ENCODE data around the gene CAPZB.

The CAPZB gene

DNA sequence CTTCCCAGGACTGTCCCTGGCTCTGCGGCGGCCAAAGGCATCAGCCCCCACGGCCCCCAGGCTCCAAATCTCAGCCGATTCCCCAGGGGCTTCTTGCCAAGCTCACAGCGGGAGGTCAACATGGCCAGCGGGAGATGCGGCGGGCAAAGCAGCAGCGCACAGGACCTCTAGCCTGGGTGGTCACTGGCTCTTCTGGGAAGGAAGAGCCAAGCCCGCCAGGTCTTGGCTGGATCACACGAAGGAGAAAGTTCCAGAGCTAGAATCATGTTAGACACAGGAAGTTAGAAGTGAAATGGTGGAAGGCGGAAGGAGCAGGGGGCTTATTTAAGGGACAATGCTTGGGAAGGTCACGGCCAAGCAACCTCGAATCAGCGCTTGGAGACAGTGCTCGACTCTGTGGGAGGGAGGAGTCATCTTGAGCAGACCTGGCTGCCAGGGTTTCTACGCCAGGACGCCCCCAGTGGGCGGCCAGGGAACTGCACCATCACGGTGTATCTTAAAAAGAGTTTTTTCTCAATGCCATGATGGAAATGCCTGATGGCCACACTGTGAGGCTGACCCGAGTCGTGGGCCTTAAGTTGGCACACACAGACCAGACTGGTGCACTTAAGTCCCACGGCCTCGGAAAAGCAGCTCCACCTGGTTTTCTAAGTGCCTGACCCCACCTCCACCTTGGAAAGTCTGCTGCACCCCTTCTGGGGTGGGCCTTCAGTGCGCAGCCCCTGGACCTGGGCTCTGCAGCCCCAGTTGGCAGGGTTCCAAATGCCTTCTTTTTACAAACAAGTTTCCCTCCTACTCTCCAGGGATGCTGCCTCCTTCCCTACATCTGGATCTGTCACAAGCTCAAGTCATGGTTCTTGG, 143.9 kb downstream of the CAPZB start:
- H3K9me3 ChIP-seq (ENCODE audit: insufficient read depth, low read length, severe bottlenecking): no peaks in the 10 kb centered on the region
- no peaks in the 10 kb centered on the region for H3K27me3 ChIP-seq (ENCODE audit: insufficient read depth, low read length, poor library complexity)
- no peak overlapping the region for H3K9ac ChIP-seq (ENCODE audit: low read depth, low read length)
- H3K4me3 ChIP-seq (ENCODE audit: low read depth in 1 of 2, low read length in 2 of 2): no peak overlapping the region
- H3K79me2 ChIP-seq (ENCODE audit: insufficient read depth, low read length): no peaks in the 10 kb centered on the region
- peaks cover 60% of the 10 kb centered on the region for H3K36me3 ChIP-seq (ENCODE audit: insufficient read depth, low read length)
- TF ChIP-seq CTCF (IDR thresholded peaks at IDR 0.05; ENCODE audit: borderline replicate concordance, extremely low read depth, low read length, poor library complexity, severe bottlenecking) (peak; percentile 91), EZH2 (IDR thresholded peaks at IDR 0.05; ENCODE audit: borderline replicate concordance, low read depth, low read length, severe bottlenecking) (no peak)
- H3K4me1 ChIP-seq (ENCODE audit: insufficient read depth, low read length): no peaks in the 10 kb centered on the region
- H3K4me2 ChIP-seq (ENCODE audit: insufficient read depth, low read length): no peak overlapping the region
- 0 out of 2 replicates have a peak, but pooled peaks cover 18% of the 10 kb centered on the region for H4K20me1 ChIP-seq (ENCODE audit: insufficient read depth, low read length)
- no peak overlapping the region for H3K27ac ChIP-seq (ENCODE audit: low read length)
- DNase-seq (peak; percentile 69), ATAC-seq (ENCODE audit: insufficient read depth, low read depth) (peak; percentile 78)
- no peak overlapping the region for H2AFZ ChIP-seq (ENCODE audit: low read depth, low read length)

GRCh38 chr1:19340387-19340937, 144.9 kb downstream of the CAPZB start:
- no peaks in the 10 kb centered on the region for H3K4me1 ChIP-seq (ENCODE audit: insufficient read depth, low read length)
- no peak overlapping the region for H2AFZ ChIP-seq (ENCODE audit: low read depth, low read length)
- H3K4me3 ChIP-seq (ENCODE audit: low read depth in 1 of 2, low read length in 2 of 2): no peak overlapping the region
- H3K9ac ChIP-seq (ENCODE audit: low read depth, low read length): no peak overlapping the region
- H3K27ac ChIP-seq (ENCODE audit: low read length): no peak overlapping the region
- H3K27me3 ChIP-seq (ENCODE audit: insufficient read depth, low read length, poor library complexity): no peaks in the 10 kb centered on the region
- DNase-seq (no peak), ATAC-seq (ENCODE audit: insufficient read depth, low read depth) (no peak)
- 0 out of 2 replicates have a peak, but pooled peaks cover 18% of the 10 kb centered on the region for H4K20me1 ChIP-seq (ENCODE audit: insufficient read depth, low read length)
- H3K36me3 ChIP-seq (ENCODE audit: insufficient read depth, low read length): peaks cover 56% of the 10 kb centered on the region
- no peak overlapping the region for H3K4me2 ChIP-seq (ENCODE audit: insufficient read depth, low read length)
- H3K9me3 ChIP-seq (ENCODE audit: insufficient read depth, low read length, severe bottlenecking): no peaks in the 10 kb centered on the region
- TF ChIP-seq EZH2 (IDR thresholded peaks at IDR 0.05; ENCODE audit: borderline replicate concordance, low read depth, low read length, severe bottlenecking): no peak
- no peak for TF ChIP-seq CTCF (IDR thresholded peaks at IDR 0.05; ENCODE audit: borderline replicate concordance, extremely low read depth, low read length, poor library complexity, severe bottlenecking)
- no peaks in the 10 kb centered on the region for H3K79me2 ChIP-seq (ENCODE audit: insufficient read depth, low read length)

DNA sequence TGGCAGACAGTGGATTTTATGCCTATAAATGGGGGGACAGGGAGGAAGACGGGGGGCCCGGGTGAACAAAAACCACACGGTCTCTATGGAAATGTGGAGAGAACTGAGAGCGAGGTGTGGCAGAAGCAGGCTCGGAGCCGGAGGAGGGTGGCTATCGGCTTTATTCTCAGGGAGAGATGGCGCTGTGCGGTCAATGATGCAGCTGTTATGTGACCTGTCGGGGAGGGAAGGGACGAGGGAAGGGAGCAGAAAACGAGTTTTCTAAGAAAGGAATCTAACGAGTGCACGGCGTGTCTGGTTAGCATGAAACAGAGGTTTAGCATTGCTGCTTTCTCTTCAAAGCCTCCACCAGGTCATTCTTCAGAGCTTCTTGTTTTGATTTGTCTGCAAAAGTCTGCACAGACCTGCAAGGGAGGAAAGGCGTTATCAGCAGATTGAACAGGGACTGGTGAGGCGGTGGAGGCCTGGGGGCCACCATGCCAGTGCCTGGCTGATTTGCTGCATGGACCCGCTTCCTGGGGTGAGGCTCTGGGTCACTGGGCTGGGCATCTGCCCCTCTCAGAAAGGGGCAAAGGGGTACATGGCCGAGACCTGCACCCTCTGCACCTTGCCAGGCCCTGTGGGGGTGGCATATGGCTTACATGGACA, 146.0 kb downstream of the CAPZB start:
- Histone ChIP-seq H3K4me1 (ENCODE audit: insufficient read depth, low read length) (no peaks in the 10 kb centered on the region), H3K36me3 (ENCODE audit: insufficient read depth, low read length) (peaks cover 45% of the 10 kb centered on the region), H3K27ac (ENCODE audit: low read length) (no peak overlapping the region), H3K9ac (ENCODE audit: low read depth, low read length) (no peak overlapping the region), H2AFZ (ENCODE audit: low read depth, low read length) (no peak overlapping the region), H4K20me1 (ENCODE audit: insufficient read depth, low read length) (0 out of 2 replicates have a peak, but pooled peaks cover 13% of the 10 kb centered on the region), H3K27me3 (ENCODE audit: insufficient read depth, low read length, poor library complexity) (no peaks in the 10 kb centered on the region), H3K4me2 (ENCODE audit: insufficient read depth, low read length) (no peak overlapping the region), H3K79me2 (ENCODE audit: insufficient read depth, low read length) (no peaks in the 10 kb centered on the region), H3K4me3 (ENCODE audit: low read depth in 1 of 2, low read length in 2 of 2) (no peak overlapping the region), H3K9me3 (ENCODE audit: insufficient read depth, low read length, severe bottlenecking) (no peaks in the 10 kb centered on the region)
- DNase-seq: no peak
- TF ChIP-seq EZH2 (IDR thresholded peaks at IDR 0.05; ENCODE audit: borderline replicate concordance, low read depth, low read length, severe bottlenecking): no peak
- TF ChIP-seq CTCF (IDR thresholded peaks at IDR 0.05; ENCODE audit: borderline replicate concordance, extremely low read depth, low read length, poor library complexity, severe bottlenecking): no peak
- no peak for ATAC-seq (ENCODE audit: insufficient read depth, low read depth)

Data from DND-41 (cell line).